Measurements from ENCODE around the gene HORMAD2.
"Not testable (repeated sequence)": the region's sequence is repeated elsewhere in the genome, so short reads cannot be mapped to it uniquely, and the experiment has no call there.

The HORMAD2 gene

DNA sequence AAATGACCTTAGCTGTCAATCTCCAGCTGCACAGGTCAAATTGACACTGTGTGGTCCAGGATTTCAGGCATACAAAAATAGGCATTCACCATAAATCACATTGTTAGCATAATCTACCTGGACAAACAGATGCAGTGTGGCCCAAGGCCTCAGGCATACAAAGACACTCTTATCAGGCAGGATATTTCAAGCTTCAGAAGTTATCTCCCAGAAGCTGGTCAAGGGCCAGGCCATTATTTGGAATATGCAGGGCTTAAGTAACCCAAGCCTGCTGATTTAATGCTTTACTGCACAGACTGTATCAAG is 25.5 kb upstream of the HORMAD2 start:
- Histone ChIP-seq H3K4me3 (ENCODE audit: low read depth, low read length) (no peak overlapping the region), H3K4me1 (ENCODE audit: control insufficient read depth, insufficient read depth, low read length) (no peaks in the 10 kb centered on the region), H3K9me3 (ENCODE audit: control insufficient read depth, insufficient read depth, low read depth, low read length) (no peaks in the 10 kb centered on the region), H3K36me3 (ENCODE audit: control insufficient read depth in 2 of 2, insufficient read depth in 1 of 2, low read length in 2 of 2) (no peaks in the 10 kb centered on the region), H3K27ac (ENCODE audit: extremely low read depth, low read depth, low read length) (no peak overlapping the region)
- ChIA-PET CTCF (interaction anchor here (0.6 to 2.3 kb wide), 6 partner anchors 11 to 201 kb away, joined by 3 to 9 read pairs (median 4); no protein-coding TSS in a partner anchor), POLR2A (no interaction called here)
- TF ChIP-seq, protein P1, sequence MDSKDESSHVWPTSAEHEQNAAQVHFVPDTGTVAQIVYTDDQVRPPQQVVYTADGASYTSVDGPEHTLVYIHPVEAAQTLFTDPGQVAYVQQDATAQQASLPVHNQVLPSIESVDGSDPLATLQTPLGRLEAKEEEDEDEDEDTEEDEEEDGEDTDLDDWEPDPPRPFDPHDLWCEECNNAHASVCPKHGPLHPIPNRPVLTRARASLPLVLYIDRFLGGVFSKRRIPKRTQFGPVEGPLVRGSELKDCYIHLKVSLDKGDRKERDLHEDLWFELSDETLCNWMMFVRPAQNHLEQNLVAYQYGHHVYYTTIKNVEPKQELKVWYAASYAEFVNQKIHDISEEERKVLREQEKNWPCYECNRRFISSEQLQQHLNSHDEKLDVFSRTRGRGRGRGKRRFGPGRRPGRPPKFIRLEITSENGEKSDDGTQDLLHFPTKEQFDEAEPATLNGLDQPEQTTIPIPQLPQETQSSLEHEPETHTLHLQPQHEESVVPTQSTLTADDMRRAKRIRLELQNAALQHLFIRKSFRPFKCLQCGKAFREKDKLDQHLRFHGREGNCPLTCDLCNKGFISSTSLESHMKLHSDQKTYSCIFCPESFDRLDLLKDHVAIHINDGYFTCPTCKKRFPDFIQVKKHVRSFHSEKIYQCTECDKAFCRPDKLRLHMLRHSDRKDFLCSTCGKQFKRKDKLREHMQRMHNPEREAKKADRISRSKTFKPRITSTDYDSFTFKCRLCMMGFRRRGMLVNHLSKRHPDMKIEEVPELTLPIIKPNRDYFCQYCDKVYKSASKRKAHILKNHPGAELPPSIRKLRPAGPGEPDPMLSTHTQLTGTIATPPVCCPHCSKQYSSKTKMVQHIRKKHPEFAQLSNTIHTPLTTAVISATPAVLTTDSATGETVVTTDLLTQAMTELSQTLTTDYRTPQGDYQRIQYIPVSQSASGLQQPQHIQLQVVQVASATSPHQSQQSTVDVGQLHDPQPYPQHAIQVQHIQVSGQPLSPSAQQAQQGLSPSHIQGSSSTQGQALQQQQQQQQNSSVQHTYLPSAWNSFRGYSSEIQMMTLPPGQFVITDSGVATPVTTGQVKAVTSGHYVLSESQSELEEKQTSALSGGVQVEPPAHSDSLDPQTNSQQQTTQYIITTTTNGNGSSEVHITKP (tag by site-specific recombination; IDR thresholded peaks at IDR 0.05): 0 out of 2 replicates have a peak, but pooled peaks have one; percentile 20
- TF ChIP-seq RBAK (tag by site-specific recombination; IDR thresholded peaks at IDR 0.05) (no peak), ZBTB17 (tag by site-specific recombination; IDR thresholded peaks at IDR 0.05) (0 out of 2 replicates have a peak, but pooled peaks have one; percentile 22)

DNA sequence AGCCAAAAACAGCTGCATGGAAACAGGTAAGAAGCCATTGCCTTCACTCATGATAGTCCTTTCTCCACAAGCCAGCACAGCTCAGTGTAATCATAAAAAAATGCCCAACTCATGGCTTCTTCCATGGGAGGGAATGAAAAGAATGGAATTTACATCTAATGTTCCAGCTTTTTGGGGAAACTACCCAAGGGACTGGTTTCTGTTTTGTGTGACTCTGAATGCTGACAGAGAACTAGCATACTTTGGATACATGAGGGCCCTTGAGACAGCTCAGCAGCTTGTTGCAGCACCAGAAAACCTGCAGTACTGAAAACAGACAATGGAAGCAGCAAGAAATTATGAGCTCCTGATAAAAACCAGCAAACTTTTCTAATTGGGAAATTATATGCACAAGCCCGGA is 24.2 kb upstream of the HORMAD2 start:
- no peaks in the 10 kb centered on the region for H3K9me3 ChIP-seq (ENCODE audit: control insufficient read depth, insufficient read depth, low read depth, low read length)
- no peak overlapping the region for H3K27ac ChIP-seq (ENCODE audit: extremely low read depth, low read depth, low read length)
- POLR2A ChIA-PET: no interaction called here
- no peak overlapping the region for H3K4me3 ChIP-seq (ENCODE audit: low read depth, low read length)
- H3K36me3 ChIP-seq (ENCODE audit: control insufficient read depth in 2 of 2, insufficient read depth in 1 of 2, low read length in 2 of 2): no peaks in the 10 kb centered on the region
- TF ChIP-seq ZSCAN30 (tag by site-specific recombination; IDR thresholded peaks at IDR 0.05) (no peak), ZNF140 (tag by site-specific recombination; IDR thresholded peaks at IDR 0.05) (no peak), BCL11A (tag by site-specific recombination; IDR thresholded peaks at IDR 0.05; ENCODE audit: low read depth) (no peak), ZNF184 (tag by site-specific recombination; IDR thresholded peaks at IDR 0.05) (no peak), REPIN1 (tag by site-specific recombination; IDR thresholded peaks at IDR 0.05; ENCODE audit: low read depth) (no peak), ZNF433 (tag by site-specific recombination; IDR thresholded peaks at IDR 0.05; ENCODE audit: low read depth) (no peak), ZNF202 (tag by site-specific recombination; IDR thresholded peaks at IDR 0.05; ENCODE audit: borderline replicate concordance) (no peak), EGR2 (tag by site-specific recombination; IDR thresholded peaks at IDR 0.05; ENCODE audit: low read depth) (no peak)
- H3K4me1 ChIP-seq (ENCODE audit: control insufficient read depth, insufficient read depth, low read length): no peaks in the 10 kb centered on the region
- CTCF ChIA-PET: interaction anchor here (2.3 kb wide), 1 partner anchor 33 kb away, joined by 9 read pairs; no protein-coding TSS in a partner anchor

DNA sequence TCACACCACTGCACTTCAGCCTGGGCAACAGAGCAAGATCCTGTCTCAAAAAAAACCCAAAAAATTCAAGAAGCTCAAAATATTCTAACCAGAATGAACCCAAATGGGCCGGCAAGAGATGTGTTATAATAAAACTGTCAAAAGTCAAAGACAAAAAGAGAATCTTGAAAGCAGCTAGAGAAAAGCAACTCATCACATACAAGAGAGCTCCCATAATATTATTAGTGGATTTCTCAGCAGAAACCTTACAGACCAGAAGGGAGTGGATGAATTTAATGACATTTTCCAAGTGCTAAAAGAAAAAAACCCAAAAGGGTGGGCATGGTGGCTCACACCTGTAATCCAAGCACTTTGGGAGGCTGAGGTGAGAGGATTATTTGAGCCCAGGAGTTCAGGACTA is 22.9 kb upstream of the HORMAD2 start:
- Histone ChIP-seq H3K9me3 (ENCODE audit: control insufficient read depth, insufficient read depth, low read depth, low read length) (no peaks in the 10 kb centered on the region), H3K4me3 (ENCODE audit: low read depth, low read length) (no peak overlapping the region), H3K36me3 (ENCODE audit: control insufficient read depth in 2 of 2, insufficient read depth in 1 of 2, low read length in 2 of 2) (no peaks in the 10 kb centered on the region), H3K4me1 (ENCODE audit: control insufficient read depth, insufficient read depth, low read length) (no peaks in the 10 kb centered on the region), H3K27ac (ENCODE audit: extremely low read depth, low read depth, low read length) (no peak overlapping the region)
- TF ChIP-seq ZNF791 (tag by site-specific recombination; IDR thresholded peaks at IDR 0.05) (peak; percentile 97), SETDB1 (IDR thresholded peaks at IDR 0.05; ENCODE audit: insufficient read length, low read length) (peak; percentile 70)
- TF ChIP-seq, protein P2, sequence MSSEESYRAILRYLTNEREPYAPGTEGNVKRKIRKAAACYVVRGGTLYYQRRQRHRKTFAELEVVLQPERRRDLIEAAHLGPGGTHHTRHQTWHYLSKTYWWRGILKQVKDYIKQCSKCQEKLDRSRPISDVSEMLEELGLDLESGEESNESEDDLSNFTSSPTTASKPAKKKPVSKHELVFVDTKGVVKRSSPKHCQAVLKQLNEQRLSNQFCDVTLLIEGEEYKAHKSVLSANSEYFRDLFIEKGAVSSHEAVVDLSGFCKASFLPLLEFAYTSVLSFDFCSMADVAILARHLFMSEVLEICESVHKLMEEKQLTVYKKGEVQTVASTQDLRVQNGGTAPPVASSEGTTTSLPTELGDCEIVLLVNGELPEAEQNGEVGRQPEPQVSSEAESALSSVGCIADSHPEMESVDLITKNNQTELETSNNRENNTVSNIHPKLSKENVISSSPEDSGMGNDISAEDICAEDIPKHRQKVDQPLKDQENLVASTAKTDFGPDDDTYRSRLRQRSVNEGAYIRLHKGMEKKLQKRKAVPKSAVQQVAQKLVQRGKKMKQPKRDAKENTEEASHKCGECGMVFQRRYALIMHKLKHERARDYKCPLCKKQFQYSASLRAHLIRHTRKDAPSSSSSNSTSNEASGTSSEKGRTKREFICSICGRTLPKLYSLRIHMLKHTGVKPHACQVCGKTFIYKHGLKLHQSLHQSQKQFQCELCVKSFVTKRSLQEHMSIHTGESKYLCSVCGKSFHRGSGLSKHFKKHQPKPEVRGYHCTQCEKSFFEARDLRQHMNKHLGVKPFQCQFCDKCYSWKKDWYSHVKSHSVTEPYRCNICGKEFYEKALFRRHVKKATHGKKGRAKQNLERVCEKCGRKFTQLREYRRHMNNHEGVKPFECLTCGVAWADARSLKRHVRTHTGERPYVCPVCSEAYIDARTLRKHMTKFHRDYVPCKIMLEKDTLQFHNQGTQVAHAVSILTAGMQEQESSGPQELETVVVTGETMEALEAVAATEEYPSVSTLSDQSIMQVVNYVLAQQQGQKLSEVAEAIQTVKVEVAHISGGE (tag by site-specific recombination; conservative IDR thresholded peaks at IDR 0.05; ENCODE audit: low read depth): no peak
- ChIA-PET CTCF (interaction anchor here (0.6 to 1.1 kb wide), 3 partner anchors 14 to 334 kb away, joined by 3 to 4 read pairs (median 3); no protein-coding TSS in a partner anchor), POLR2A (interaction anchor here (0.6 to 1.4 kb wide), 2 partner anchors 13 to 442 kb away, joined by 3 read pairs; no protein-coding TSS in a partner anchor)

DNA sequence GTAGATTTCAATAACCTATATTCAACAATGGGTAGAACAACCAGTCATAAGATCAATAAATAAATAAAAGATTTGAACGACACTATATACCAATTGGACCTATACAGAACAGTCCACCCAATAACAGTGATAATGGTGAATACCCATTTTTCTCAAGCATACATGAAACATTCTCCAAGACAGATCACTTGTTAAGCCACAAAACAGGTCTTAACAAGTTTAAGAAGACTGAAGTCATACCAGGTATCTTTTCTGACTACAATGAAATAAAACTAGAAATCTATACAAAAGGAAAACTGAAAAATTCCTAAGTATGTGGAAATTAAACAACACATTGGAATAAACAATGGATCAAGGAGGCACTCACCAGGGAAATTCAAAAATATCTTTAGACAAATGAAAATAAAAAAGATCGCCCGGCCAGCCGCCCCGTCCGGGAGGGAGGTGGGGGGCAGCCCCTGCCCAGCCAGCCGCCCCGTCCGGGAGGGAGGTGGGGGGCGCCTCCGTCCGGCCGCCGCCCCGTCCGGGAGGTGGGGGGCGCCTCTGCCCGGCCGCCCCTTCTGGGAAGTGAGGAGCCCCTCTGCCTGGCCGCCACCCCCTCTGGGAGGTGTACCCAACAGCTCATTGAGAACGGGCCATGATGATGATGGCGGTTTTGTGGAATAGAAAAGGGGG is 20.8 kb upstream of the HORMAD2 start:
- H3K9me3 ChIP-seq (ENCODE audit: control insufficient read depth, insufficient read depth, low read depth, low read length); CTCF ChIA-PET; H3K4me1 ChIP-seq (ENCODE audit: control insufficient read depth, insufficient read depth, low read length); H3K36me3 ChIP-seq (ENCODE audit: control insufficient read depth in 2 of 2, insufficient read depth in 1 of 2, low read length in 2 of 2); H3K27ac ChIP-seq (ENCODE audit: extremely low read depth, low read depth, low read length); POLR2A ChIA-PET; H3K4me3 ChIP-seq (ENCODE audit: low read depth, low read length): not testable (repeated sequence)

DNA sequence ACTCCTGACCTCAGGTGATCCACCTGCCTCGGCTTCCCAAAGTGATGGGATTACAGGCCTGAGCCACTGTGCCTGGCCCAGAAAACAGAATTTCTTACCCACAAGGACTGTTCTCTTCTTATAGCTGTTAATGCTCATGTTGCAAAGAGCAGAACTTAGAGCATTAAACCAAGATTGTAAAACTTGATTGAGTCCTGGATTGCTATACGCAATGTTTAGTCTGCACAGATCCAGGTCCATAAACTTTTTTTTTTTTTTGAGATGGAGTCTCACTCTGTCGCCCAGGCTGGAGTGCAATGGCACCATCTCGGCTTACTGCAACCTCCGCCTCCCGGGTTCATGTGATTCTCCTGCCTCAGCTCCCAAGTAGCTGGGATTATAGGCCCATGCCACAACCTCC is 19.2 kb upstream of the HORMAD2 start:
- POLR2A ChIA-PET; CTCF ChIA-PET; H3K4me1 ChIP-seq (ENCODE audit: control insufficient read depth, insufficient read depth, low read length); H3K9me3 ChIP-seq (ENCODE audit: control insufficient read depth, insufficient read depth, low read depth, low read length); H3K4me3 ChIP-seq (ENCODE audit: low read depth, low read length); H3K36me3 ChIP-seq (ENCODE audit: control insufficient read depth in 2 of 2, insufficient read depth in 1 of 2, low read length in 2 of 2); H3K27ac ChIP-seq (ENCODE audit: extremely low read depth, low read depth, low read length): not testable (repeated sequence)
